SK-N-SH (cell line): ENCODE results near the gene METTL4. TPM values are rescaled to one million over a fixed set of nuclear protein-coding genes. Genes with fewer than 3 reads are reported as not detected.

Experiments
- CTCF ChIA-PET: fragments of 300-600, 350-600 bp; formaldehyde crosslinking; extraction: SDS; loops from one replicate; lab custom pipeline; 2021; lab: Yijun Ruan, JAX
- POLR2A ChIA-PET: fragments of 350-600 bp; sonication (Branson Sonifier 250); formaldehyde crosslinking; extraction: SDS; loops from one replicate; lab custom pipeline; 2020; ENCODE audit warnings: antibody characterized with exemption, inconsistent platforms; lab: Yijun Ruan, JAX
- DNase-seq: peaks from one replicate; pipeline ENCODE4 v3.0.0; 2012
- H2AFZ ChIP-seq: fragments of 200-600 bp; sonication (generic); 2 replicates; pipeline ENCODE4 v1.8.1; 2016; ENCODE audit warnings: antibody characterized with exemption, mild to moderate bottlenecking, low read depth
- H3F3A ChIP-seq: fragments of 200-600 bp; sonication (generic); replicated peaks from 2 replicates; pipeline ENCODE3; 2016; ENCODE audit warnings: antibody characterized with exemption, mild to moderate bottlenecking; ENCODE audit not compliant: insufficient read depth
- H3K27ac ChIP-seq, 2 experiments: fragments of 200-500 bp in 1 of 2; fragments of 200-600 bp in 1 of 2; sonication (Bioruptor generic) in 1 of 2; sonication (generic), shearing (Covaris generic) in 1 of 2; 2 replicates each; pipeline versions ENCODE4 v1.5.1 to v1.6.1; 2014 to 2016; ENCODE audit warnings: low read depth in 2 of 2, inconsistent platforms in 1 of 2, low read length in 1 of 2, mild to moderate bottlenecking in 1 of 2, mixed read lengths in 1 of 2
- H3K27me3 ChIP-seq: fragments of 200-600 bp; sonication (generic), shearing (Covaris generic); 2 replicates; pipeline ENCODE4 v1.6.1; 2016; ENCODE audit warnings: mixed run types; ENCODE audit not compliant: insufficient read depth
- H3K36me3 ChIP-seq, 2 experiments: fragments of 200-500 bp in 1 of 2; fragments of 200-600 bp in 1 of 2; sonication (Bioruptor generic) in 1 of 2; sonication (generic) in 1 of 2; replicated peaks in 1 of 2; 2 replicates each; pipeline versions ENCODE3 to v1.5.1; 2014 to 2016; ENCODE audit warnings: low read length in 1 of 2, mild to moderate bottlenecking in 1 of 2; ENCODE audit not compliant: insufficient read depth in 2 of 2, control insufficient read depth in 1 of 2
- H3K4me1 ChIP-seq, 2 experiments: fragments of 200-500 bp in 1 of 2; fragments of 200-600 bp in 1 of 2; sonication (Bioruptor generic) in 1 of 2; sonication (generic), shearing (Covaris generic) in 1 of 2; 2 replicates each; pipeline versions ENCODE4 v1.5.1 to v1.6.1; 2014 to 2016; ENCODE audit warnings: low read depth in 1 of 2, low read length in 1 of 2, mixed run types in 1 of 2; ENCODE audit not compliant: insufficient read depth in 2 of 2, control insufficient read depth in 1 of 2
- H3K4me2 ChIP-seq: fragments of 200-600 bp; sonication (generic), shearing (Covaris generic); 2 replicates; pipeline ENCODE4 v1.6.1; 2017; ENCODE audit warnings: mixed run types
- H3K4me3 ChIP-seq, 2 experiments: fragments of 200-500 bp in 1 of 2; fragments of 200-600 bp in 1 of 2; sonication (Bioruptor generic) in 1 of 2; sonication (generic), shearing (Covaris generic) in 1 of 2; 2 replicates each; pipeline versions ENCODE4 v1.5.1 to v1.8.1; 2014 to 2016; ENCODE audit warnings: low read depth in 2 of 2, inconsistent platforms in 1 of 2, low read length in 1 of 2, mild to moderate bottlenecking in 1 of 2, mixed read lengths in 1 of 2, moderate library complexity in 1 of 2
- H3K79me2 ChIP-seq: fragments of 200-600 bp; sonication (generic); 2 replicates; pipeline ENCODE4 v1.8.1; 2017; ENCODE audit warnings: mild to moderate bottlenecking; ENCODE audit not compliant: insufficient read depth
- H3K9ac ChIP-seq: fragments of 200-600 bp; sonication (generic); 2 replicates; pipeline ENCODE4 v1.6.1; 2017; ENCODE audit warnings: mixed run types
- H3K9me2 ChIP-seq: fragments of 200-600 bp; sonication (generic); 2 replicates; pipeline ENCODE4 v1.6.1; 2017; ENCODE audit warnings: mixed run types
- H3K9me3 ChIP-seq: fragments of 200-600 bp; sonication (generic); 2 replicates; pipeline ENCODE4 v1.6.1; 2017; ENCODE audit warnings: mixed run types, mild to moderate bottlenecking, moderate library complexity
- H4K20me1 ChIP-seq: fragments of 200-600 bp; sonication (generic); 2 replicates; pipeline ENCODE4 v1.6.1; 2017; ENCODE audit warnings: mild to moderate bottlenecking, mixed run types; ENCODE audit not compliant: insufficient read depth
- CHD2 ChIP-seq: fragments of 150-350 bp; IDR thresholded peaks from 2 replicates; pipeline ENCODE4 v1.6.1; 2018; ENCODE audit warnings: low read length; ENCODE audit not compliant: partially characterized antibody
- ELF1 ChIP-seq: IDR thresholded peaks from 2 replicates; pipeline ENCODE4 v1.4.0; 2012
- EZH2phosphoT487 ChIP-seq: fragments of 200-600 bp; sonication (generic); IDR thresholded peaks from 2 replicates; pipeline ENCODE4 v1.6.1; 2017; ENCODE audit warnings: low read depth, mixed run types, mild to moderate bottlenecking, antibody characterized with exemption, moderate library complexity, borderline replicate concordance
- FOSL2 ChIP-seq: IDR thresholded peaks from 2 replicates; pipeline ENCODE4 v1.4.0; 2012; ENCODE audit warnings: low read depth, mild to moderate bottlenecking, moderate library complexity, borderline replicate concordance
- FOXM1 ChIP-seq: IDR thresholded peaks from 2 replicates; pipeline ENCODE4 v1.4.0; 2012; ENCODE audit warnings: low read depth, mild to moderate bottlenecking
- GATA2 ChIP-seq: sonication (generic); formaldehyde crosslinking; IDR thresholded peaks from 2 replicates; pipeline ENCODE4 v1.5.0; 2020; ENCODE audit warnings: mild to moderate bottlenecking, missing genetic modification reagents
- JUND ChIP-seq: IDR thresholded peaks from 2 replicates; pipeline ENCODE4 v1.4.0; 2012
- MXI1 ChIP-seq: IDR thresholded peaks from 2 replicates; pipeline ENCODE4 v1.6.1; 2012; ENCODE audit warnings: mild to moderate bottlenecking, low read depth, low read length, improper control_type of control experiment
- POLR2AphosphoS5 ChIP-seq: IDR thresholded peaks from 2 replicates; pipeline ENCODE4 v1.6.1; 2012; ENCODE audit warnings: low read depth, low read length
- RAD21 ChIP-seq: IDR thresholded peaks from 2 replicates; pipeline ENCODE4 v1.6.1; 2012; ENCODE audit warnings: mild to moderate bottlenecking, low read length
- SMC3 ChIP-seq: IDR thresholded peaks from 2 replicates; pipeline ENCODE4 v1.6.1; 2012; ENCODE audit warnings: low read depth, low read length, improper control_type of control experiment
- TAF1 ChIP-seq: IDR thresholded peaks from 2 replicates; pipeline ENCODE4 v1.6.1; 2012; ENCODE audit warnings: low read depth, mild to moderate bottlenecking, low read length, moderate library complexity, borderline replicate concordance
- TEAD4 ChIP-seq: IDR thresholded peaks from 2 replicates; pipeline ENCODE4 v1.4.0; 2012; ENCODE audit warnings: mild to moderate bottlenecking, borderline replicate concordance; ENCODE audit not compliant: insufficient read depth
- WGBS: methylation state at CpG from one replicate; pipeline ENCODE4 v1.1.6; 2017; ENCODE audit warnings: low lambda C conversion rate; 5-methylcytosine and 5-hydroxymethylcytosine counted together
- polyA plus RNA-seq, 3 experiments: library from polyadenylated mRNA; depleted of rRNA; stranded (reverse); fragments of >200 nt; gene quantifications; 2 replicates each; pipeline ENCODE4 v1.2.3, GENCODE V29; 2012
- TF ChIP-seq, protein P1 (sequence below): fragments of 150-350 bp; IDR thresholded peaks from 2 replicates; pipeline ENCODE4 v1.6.1; 2017; ENCODE audit warnings: antibody characterized with exemption, low read length, low read depth, borderline replicate concordance
- TF ChIP-seq, protein P2 (sequence below): IDR thresholded peaks from 2 replicates; pipeline ENCODE4; 2012
- TF ChIP-seq, protein P3 (sequence below): fragments of 150-350 bp; IDR thresholded peaks from 2 replicates; pipeline ENCODE4 v1.6.1; 2016; ENCODE audit warnings: mild to moderate bottlenecking, low read depth, low read length
- TF ChIP-seq, protein P4 (sequence below): IDR thresholded peaks from 2 replicates; pipeline ENCODE4 v1.4.0; 2012; ENCODE audit warnings: low read depth, borderline replicate concordance
- TF ChIP-seq, protein P5 (sequence below): fragments of 200-600 bp; sonication (generic); IDR thresholded peaks from 2 replicates; pipeline ENCODE4 v1.6.1; 2017; ENCODE audit warnings: antibody characterized with exemption, mild to moderate bottlenecking, moderate library complexity

The METTL4 gene
- polyA plus RNA-seq, 1 of the 3 experiments (the other 2 are of a cell fraction): 2.9 TPM

DNA sequence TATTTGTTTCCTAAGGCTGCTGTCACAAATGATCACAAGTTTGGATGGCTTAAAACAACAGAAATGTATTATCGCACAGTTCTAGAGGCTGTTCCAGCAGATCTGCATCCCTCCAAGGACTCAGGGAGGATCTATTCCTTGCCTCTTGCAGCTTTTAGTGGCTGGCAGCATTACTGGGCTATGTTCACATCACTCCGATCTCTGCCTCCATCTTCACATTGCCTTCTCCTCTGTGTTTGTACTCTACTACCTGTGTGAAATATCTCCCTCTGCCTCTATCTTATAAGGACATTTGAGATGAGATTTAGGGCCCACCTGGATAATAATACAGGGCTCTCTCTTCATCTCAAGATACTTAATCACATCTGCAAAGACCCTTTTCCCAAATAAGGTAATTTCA, 19.0 kb upstream of the METTL4 start:
- no peak overlapping the region for H3K9ac ChIP-seq
- H3K4me1 ChIP-seq: peaks cover 0 to 5% of the 10 kb centered on the region in 2 experiments; a peak in 1 of 4 replicates
- H3K4me3 ChIP-seq: no peak overlapping the region
- H3K79me2 ChIP-seq: no peaks in the 10 kb centered on the region
- no peak overlapping the region for H2AFZ ChIP-seq
- TF ChIP-seq, protein P1, sequence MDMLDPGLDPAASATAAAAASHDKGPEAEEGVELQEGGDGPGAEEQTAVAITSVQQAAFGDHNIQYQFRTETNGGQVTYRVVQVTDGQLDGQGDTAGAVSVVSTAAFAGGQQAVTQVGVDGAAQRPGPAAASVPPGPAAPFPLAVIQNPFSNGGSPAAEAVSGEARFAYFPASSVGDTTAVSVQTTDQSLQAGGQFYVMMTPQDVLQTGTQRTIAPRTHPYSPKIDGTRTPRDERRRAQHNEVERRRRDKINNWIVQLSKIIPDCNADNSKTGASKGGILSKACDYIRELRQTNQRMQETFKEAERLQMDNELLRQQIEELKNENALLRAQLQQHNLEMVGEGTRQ: no peak
- TF ChIP-seq TEAD4 (no peak), GATA2 (no peak), SMC3 (no peak), EZH2phosphoT487 (no peak), TAF1 (no peak), FOXM1 (no peak), RAD21 (no peak), MXI1 (no peak)
- TF ChIP-seq, protein P2, sequence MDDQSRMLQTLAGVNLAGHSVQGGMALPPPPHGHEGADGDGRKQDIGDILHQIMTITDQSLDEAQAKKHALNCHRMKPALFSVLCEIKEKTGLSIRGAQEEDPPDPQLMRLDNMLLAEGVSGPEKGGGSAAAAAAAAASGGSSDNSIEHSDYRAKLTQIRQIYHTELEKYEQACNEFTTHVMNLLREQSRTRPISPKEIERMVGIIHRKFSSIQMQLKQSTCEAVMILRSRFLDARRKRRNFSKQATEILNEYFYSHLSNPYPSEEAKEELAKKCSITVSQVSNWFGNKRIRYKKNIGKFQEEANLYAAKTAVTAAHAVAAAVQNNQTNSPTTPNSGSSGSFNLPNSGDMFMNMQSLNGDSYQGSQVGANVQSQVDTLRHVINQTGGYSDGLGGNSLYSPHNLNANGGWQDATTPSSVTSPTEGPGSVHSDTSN: no peak
- TF ChIP-seq, protein P3, sequence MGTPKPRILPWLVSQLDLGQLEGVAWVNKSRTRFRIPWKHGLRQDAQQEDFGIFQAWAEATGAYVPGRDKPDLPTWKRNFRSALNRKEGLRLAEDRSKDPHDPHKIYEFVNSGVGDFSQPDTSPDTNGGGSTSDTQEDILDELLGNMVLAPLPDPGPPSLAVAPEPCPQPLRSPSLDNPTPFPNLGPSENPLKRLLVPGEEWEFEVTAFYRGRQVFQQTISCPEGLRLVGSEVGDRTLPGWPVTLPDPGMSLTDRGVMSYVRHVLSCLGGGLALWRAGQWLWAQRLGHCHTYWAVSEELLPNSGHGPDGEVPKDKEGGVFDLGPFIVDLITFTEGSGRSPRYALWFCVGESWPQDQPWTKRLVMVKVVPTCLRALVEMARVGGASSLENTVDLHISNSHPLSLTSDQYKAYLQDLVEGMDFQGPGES: no peak
- peaks cover 35 to 49% of the 10 kb centered on the region in 2 experiments for H3K36me3 ChIP-seq
- POLR2A ChIA-PET: no interaction called here
- no peak overlapping the region for H3K4me2 ChIP-seq
- 100% methylated on average over 2 of the region's 2 CpGs for WGBS
- H3K27me3 ChIP-seq: no peaks in the 10 kb centered on the region
- CTCF ChIA-PET: no interaction called here
- H3K9me2 ChIP-seq: no peaks in the 10 kb centered on the region
- DNase-seq: no peak
- no peaks in the 10 kb centered on the region for H3K9me3 ChIP-seq
- no peak overlapping the region for H3K27ac ChIP-seq
- H3F3A ChIP-seq: peaks cover 9% of the 10 kb centered on the region
- no peaks in the 10 kb centered on the region for H4K20me1 ChIP-seq

DNA sequence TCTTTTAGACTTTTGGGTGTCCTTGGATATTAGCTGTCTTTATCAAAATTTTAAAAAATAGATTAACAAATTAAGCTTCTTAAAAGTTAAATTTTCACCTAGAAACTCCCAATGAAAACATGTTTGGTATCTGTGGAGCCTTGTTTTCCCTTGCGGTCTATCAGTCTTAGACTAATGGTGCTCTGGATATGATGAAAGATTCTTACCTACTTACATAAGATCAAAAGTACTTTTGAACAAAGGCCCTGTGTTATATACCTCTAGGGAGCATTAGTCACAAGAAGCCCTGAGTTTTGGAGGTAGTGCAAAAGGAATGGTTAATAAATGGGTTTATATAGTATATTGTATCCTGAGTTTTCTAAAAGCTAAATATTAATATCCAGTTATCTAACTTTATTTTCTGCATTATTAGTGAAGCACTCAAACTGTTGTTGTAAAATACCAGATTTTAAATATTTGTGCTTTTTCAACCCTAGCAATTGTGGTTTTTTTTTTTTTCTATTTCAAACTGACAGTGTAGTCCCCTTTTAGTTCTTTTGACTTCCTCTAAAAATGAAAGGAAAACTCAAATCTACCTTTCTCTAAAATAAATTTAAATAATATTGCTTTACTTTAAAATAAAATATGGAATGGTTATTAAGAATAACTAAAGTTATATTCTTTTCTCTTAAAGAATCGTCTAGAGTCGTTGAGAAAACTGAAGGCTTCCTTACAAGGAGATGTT, 18.2 kb upstream of the METTL4 start:
- no peak for DNase-seq
- ChIA-PET CTCF (interaction anchor here (0.9 to 1.0 kb wide), 2 partner anchors 42 to 127 kb away, joined by 3 to 5 read pairs; no protein-coding TSS in a partner anchor), POLR2A (no interaction called here)
- TF ChIP-seq ELF1 (no peak), CHD2 (no peak), RAD21 (no peak), EZH2phosphoT487 (no peak), SMC3 (no peak), TAF1 (no peak), FOSL2 (no peak), JUND (no peak), POLR2AphosphoS5 (no peak)
- TF ChIP-seq, protein P4, sequence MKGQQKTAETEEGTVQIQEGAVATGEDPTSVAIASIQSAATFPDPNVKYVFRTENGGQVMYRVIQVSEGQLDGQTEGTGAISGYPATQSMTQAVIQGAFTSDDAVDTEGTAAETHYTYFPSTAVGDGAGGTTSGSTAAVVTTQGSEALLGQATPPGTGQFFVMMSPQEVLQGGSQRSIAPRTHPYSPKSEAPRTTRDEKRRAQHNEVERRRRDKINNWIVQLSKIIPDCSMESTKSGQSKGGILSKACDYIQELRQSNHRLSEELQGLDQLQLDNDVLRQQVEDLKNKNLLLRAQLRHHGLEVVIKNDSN: no peak
- TF ChIP-seq, protein P5, sequence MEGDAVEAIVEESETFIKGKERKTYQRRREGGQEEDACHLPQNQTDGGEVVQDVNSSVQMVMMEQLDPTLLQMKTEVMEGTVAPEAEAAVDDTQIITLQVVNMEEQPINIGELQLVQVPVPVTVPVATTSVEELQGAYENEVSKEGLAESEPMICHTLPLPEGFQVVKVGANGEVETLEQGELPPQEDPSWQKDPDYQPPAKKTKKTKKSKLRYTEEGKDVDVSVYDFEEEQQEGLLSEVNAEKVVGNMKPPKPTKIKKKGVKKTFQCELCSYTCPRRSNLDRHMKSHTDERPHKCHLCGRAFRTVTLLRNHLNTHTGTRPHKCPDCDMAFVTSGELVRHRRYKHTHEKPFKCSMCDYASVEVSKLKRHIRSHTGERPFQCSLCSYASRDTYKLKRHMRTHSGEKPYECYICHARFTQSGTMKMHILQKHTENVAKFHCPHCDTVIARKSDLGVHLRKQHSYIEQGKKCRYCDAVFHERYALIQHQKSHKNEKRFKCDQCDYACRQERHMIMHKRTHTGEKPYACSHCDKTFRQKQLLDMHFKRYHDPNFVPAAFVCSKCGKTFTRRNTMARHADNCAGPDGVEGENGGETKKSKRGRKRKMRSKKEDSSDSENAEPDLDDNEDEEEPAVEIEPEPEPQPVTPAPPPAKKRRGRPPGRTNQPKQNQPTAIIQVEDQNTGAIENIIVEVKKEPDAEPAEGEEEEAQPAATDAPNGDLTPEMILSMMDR: no peak
- TF ChIP-seq, protein P3: no peak

More for the DNA sequence above, 18.2 kb upstream of the METTL4 start:
- H3K4me1 ChIP-seq: peaks cover 0 to 5% of the 10 kb centered on the region in 2 experiments; a peak in 1 of 4 replicates
- H3K9ac ChIP-seq: no peak overlapping the region
- no peaks in the 10 kb centered on the region for H3K27me3 ChIP-seq
- no peaks in the 10 kb centered on the region for H4K20me1 ChIP-seq
- H3K79me2 ChIP-seq: no peaks in the 10 kb centered on the region
- H3K27ac ChIP-seq: no peak overlapping the region
- no peak overlapping the region for H3K4me2 ChIP-seq
- H3F3A ChIP-seq: peaks cover 9% of the 10 kb centered on the region
- no peaks in the 10 kb centered on the region for H3K9me3 ChIP-seq
- peaks cover 37 to 51% of the 10 kb centered on the region in 2 experiments for H3K36me3 ChIP-seq
- no peak overlapping the region for H3K4me3 ChIP-seq
- H3K9me2 ChIP-seq: no peaks in the 10 kb centered on the region
- peak overlapping the region; percentile 29; the same call in 1 of the 2 replicates for H2AFZ ChIP-seq
- over 99% methylated on average over 3 of the region's 3 CpGs for WGBS
